A549 (cell line): ENCODE data around the gene TMEM54. TPM values are rescaled to one million over a fixed set of nuclear protein-coding genes. Genes with fewer than 3 reads are reported as not detected.

ENCODE experiments used
- ATAC-seq, 2 experiments: fragments of 200-7000 bp in 1 of 2; fragments of >200 bp in 1 of 2; cut with Nextera tagmentation in 1 of 2; cut with Tn5 transposase in 1 of 2; 3 replicates each; pipeline versions ENCODE4 v1.8.0 to v1.9.1; 2018 to 2020; ENCODE audit warnings: mild to moderate bottlenecking in 1 of 2, moderate library complexity in 1 of 2
- CTCF ChIA-PET: fragments of 300-600 bp; sonication (Branson Sonifier 250); formaldehyde crosslinking; extraction: SDS; loops from one replicate; lab custom pipeline; 2021; ENCODE audit warnings: antibody characterized with exemption, inconsistent platforms; lab: Yijun Ruan, JAX
- POLR2A ChIA-PET: fragments of 350-600 bp; formaldehyde crosslinking; extraction: SDS; loops from one replicate; lab custom pipeline; 2021; ENCODE audit warnings: antibody characterized with exemption, inconsistent platforms; lab: Yijun Ruan, JAX
- DNase-seq, 2 experiments: peaks; one replicate each; pipeline versions ENCODE4 v3.0.0 to v3.0.0-alpha.2; 2011 to 2016; ENCODE audit warnings: low read depth in 1 of 2, low spot score in 1 of 2
- FAIRE-seq: peaks from 2 replicates; lab custom pipeline; 2011; peaks lifted over from hg19 to GRCh38; lab: Jason Lieb, UNC
- H3K27ac ChIP-seq, 2 experiments: fragments of >200 bp; sonication (Bioruptor Twin); formaldehyde crosslinking; 3 replicates each; pipeline ENCODE4 v1.5.1; 2016 to 2017
- H3K4me1 ChIP-seq: fragments of >200 bp; sonication (Bioruptor Twin); formaldehyde crosslinking; 3 replicates; pipeline ENCODE4 v1.6.1; 2016
- H3K4me2 ChIP-seq: fragments of >200 bp; sonication (Bioruptor Twin); formaldehyde crosslinking; 3 replicates; pipeline ENCODE4 v1.6.1; 2016
- H3K4me3 ChIP-seq: fragments of >200 bp; sonication (Bioruptor Twin); formaldehyde crosslinking; 3 replicates; pipeline ENCODE4 v1.5.1; 2016
- H3K9me3 ChIP-seq: fragments of >200 bp; sonication (Bioruptor Twin); formaldehyde crosslinking; 3 replicates; pipeline ENCODE4 v1.6.1; 2016
- BCL3 ChIP-seq: fragments of >200 bp; sonication (Bioruptor Twin); formaldehyde crosslinking; IDR thresholded peaks from 3 replicates; pipeline ENCODE4 v1.6.1; 2016
- CBX2 ChIP-seq: fragments of 200-600 bp; sonication (generic); IDR thresholded peaks from 2 replicates; pipeline ENCODE4 v1.6.1; 2016; ENCODE audit warnings: low read depth, mild to moderate bottlenecking, borderline replicate concordance
- CEBPB ChIP-seq, 2 experiments: fragments of >200 bp in 1 of 2; sonication (Bioruptor Twin) in 1 of 2; formaldehyde crosslinking in 1 of 2; IDR thresholded peaks; 2 replicates each; pipeline ENCODE4 v1.6.1; 2012 to 2016
- CHD2 ChIP-seq: fragments of 150-350 bp; IDR thresholded peaks from 2 replicates; pipeline ENCODE4 v1.6.1; 2014; ENCODE audit warnings: low read length; ENCODE audit not compliant: partially characterized antibody
- CTCF ChIP-seq: fragments of >200 bp; sonication (Bioruptor Twin); formaldehyde crosslinking; IDR thresholded peaks from 3 replicates; pipeline ENCODE4 v1.5.1; 2016
- EHF ChIP-seq: fragments of 250-450 bp; sonication (Bioruptor Pico); IDR thresholded peaks from 2 replicates; pipeline ENCODE4 v1.5.0; 2020; ENCODE audit warnings: mild to moderate bottlenecking
- ELK1 ChIP-seq: fragments of 150-350 bp; IDR thresholded peaks from 2 replicates; pipeline ENCODE4 v1.6.1; 2014; ENCODE audit warnings: low read depth, mild to moderate bottlenecking, low read length
- EP300 ChIP-seq, 2 experiments: fragments of >200 bp; sonication (Bioruptor Twin); formaldehyde crosslinking; IDR thresholded peaks; 2 replicates in 1 of 2; 3 replicates in 1 of 2; pipeline ENCODE4 v1.6.1; 2016 to 2017
- FOSL2 ChIP-seq, 2 experiments: fragments of 450-650 bp in 1 of 2; fragments of >200 bp in 1 of 2; sonication (Bioruptor Twin) in 1 of 2; formaldehyde crosslinking; IDR thresholded peaks; 2 replicates each; pipeline versions ENCODE4 v1.5.0 to v1.6.1; 2016 to 2020; ENCODE audit warnings: mild to moderate bottlenecking in 1 of 2, moderate library complexity in 1 of 2
- FOXS1 ChIP-seq: fragments of 250-450 bp; sonication (Bioruptor Pico); IDR thresholded peaks from 2 replicates; pipeline ENCODE4 v1.5.0; 2020; ENCODE audit warnings: mild to moderate bottlenecking, moderate library complexity
- GATA3 ChIP-seq: IDR thresholded peaks from 2 replicates; pipeline ENCODE4 v1.6.1; 2012; ENCODE audit warnings: borderline replicate concordance
- HES2 ChIP-seq: fragments of >200 bp; sonication (Bioruptor Twin); formaldehyde crosslinking; IDR thresholded peaks from 2 replicates; pipeline ENCODE4 v1.6.1; 2016
- HOXB13 ChIP-seq: fragments of 250-450 bp; sonication (Bioruptor Pico); IDR thresholded peaks from 2 replicates; pipeline ENCODE4 v1.5.0; 2020; ENCODE audit warnings: low read depth, mild to moderate bottlenecking, moderate library complexity
- JUN ChIP-seq, 2 experiments: fragments of >200 bp; sonication (Bioruptor Twin); formaldehyde crosslinking; IDR thresholded peaks; 2 replicates in 1 of 2; 3 replicates in 1 of 2; pipeline ENCODE4 v1.6.1; 2016 to 2017
- MAX ChIP-seq: IDR thresholded peaks from 2 replicates; pipeline ENCODE4 v1.6.1; 2012
- MAZ ChIP-seq: fragments of 150-350 bp; IDR thresholded peaks from 2 replicates; pipeline ENCODE4 v1.6.1; 2014; ENCODE audit warnings: antibody characterized with exemption, low read depth, low read length, borderline replicate concordance
- NFE2L2 ChIP-seq: fragments of 150-350 bp; conservative IDR thresholded peaks from 2 replicates; pipeline ENCODE4 v1.6.1; 2014; ENCODE audit warnings: low read length
- NPAS2 ChIP-seq: fragments of 250-450 bp; sonication (Bioruptor Pico); IDR thresholded peaks from 2 replicates; pipeline ENCODE4 v1.8.0; 2022; ENCODE audit warnings: mild to moderate bottlenecking, moderate library complexity, borderline replicate concordance
- NR3C1 ChIP-seq: fragments of >200 bp; sonication (Bioruptor Twin); formaldehyde crosslinking; IDR thresholded peaks from 3 replicates; pipeline ENCODE4 v1.6.1; 2017
- PHF8 ChIP-seq: fragments of 200-600 bp; sonication (generic); IDR thresholded peaks from 2 replicates; pipeline ENCODE4 v1.6.1; 2016; ENCODE audit warnings: low read depth, mild to moderate bottlenecking, antibody characterized with exemption, moderate library complexity, borderline replicate concordance
- RAD21 ChIP-seq, 2 experiments: fragments of >200 bp in 1 of 2; sonication (Bioruptor Twin) in 1 of 2; formaldehyde crosslinking in 1 of 2; IDR thresholded peaks in 1 of 2; conservative IDR thresholded peaks in 1 of 2; 2 replicates in 1 of 2; 3 replicates in 1 of 2; pipeline ENCODE4 v1.6.1; 2012 to 2018; ENCODE audit warnings: inconsistent platforms in 1 of 2
- RARB ChIP-seq: fragments of 250-450 bp; sonication (Bioruptor Pico); IDR thresholded peaks from 2 replicates; pipeline ENCODE4 v1.8.0; 2021; ENCODE audit warnings: mild to moderate bottlenecking, moderate library complexity
- RNF2 ChIP-seq: fragments of 200-600 bp; sonication (generic); IDR thresholded peaks from 2 replicates; pipeline ENCODE4 v1.6.1; 2016; ENCODE audit warnings: low read depth, mild to moderate bottlenecking, antibody characterized with exemption, moderate library complexity, borderline replicate concordance
- SMC3 ChIP-seq: fragments of >200 bp; sonication (Bioruptor Twin); formaldehyde crosslinking; IDR thresholded peaks from 3 replicates; pipeline ENCODE4 v1.6.1; 2018; ENCODE audit warnings: inconsistent platforms
- SREBF2 ChIP-seq: fragments of 450-650 bp; IDR thresholded peaks from 2 replicates; pipeline ENCODE4 v1.6.1; 2014; ENCODE audit warnings: mild to moderate bottlenecking, moderate library complexity
- TFCP2L1 ChIP-seq: fragments of 250-450 bp; sonication (Bioruptor Pico); IDR thresholded peaks from 2 replicates; pipeline ENCODE4 v1.5.0; 2021; ENCODE audit warnings: mild to moderate bottlenecking
- ZC3H11A ChIP-seq: fragments of 450-650 bp; IDR thresholded peaks from 2 replicates; pipeline ENCODE4 v1.6.1; 2014; ENCODE audit warnings: antibody characterized with exemption, mild to moderate bottlenecking
- ZNF302 ChIP-seq: fragments of 250-450 bp; sonication (Bioruptor Pico); IDR thresholded peaks from 2 replicates; pipeline ENCODE4 v1.9.0; 2021; ENCODE audit warnings: inconsistent platforms, mild to moderate bottlenecking, moderate library complexity
- WGBS: methylation state at CpG from one replicate; pipeline ENCODE4 v1.1.6; 2017; ENCODE audit errors: missing lambda C conversion rate; 5-methylcytosine and 5-hydroxymethylcytosine counted together
- polyA plus RNA-seq, 4 experiments: library from polyadenylated mRNA; depleted of rRNA in 3 of 4; stranded (reverse); fragments of >200 nt; fragmentation: RNase III in 1 of 4; extraction: RNeasy Plus Mini Kit Qiagen cat#74134 plus additional on column Dnase treatment in 1 of 4; gene quantifications; 2 replicates in 3 of 4; 3 replicates in 1 of 4; pipeline ENCODE4 v1.2.3, GENCODE V29; 2011 to 2017

Gene TMEM54
- polyA plus RNA-seq, 2 of the 4 experiments (the other 2 are of a cell fraction) = 22.1 to 29.7 TPM

- DNase-seq (peak; percentile 34 to 54), ATAC-seq (peak; percentile 64 to 85), FAIRE-seq (no peak)
- no peak overlapping the region for H3K4me2 ChIP-seq
- no peak overlapping the region for H3K4me3 ChIP-seq
- no peak overlapping the region for H3K27ac ChIP-seq
- H3K4me1 ChIP-seq = no peaks in the 10 kb centered on the region
- ChIA-PET POLR2A (no interaction called here), CTCF (interaction anchor here (0.5 to 3.9 kb wide), 23 partner anchors 9 to 659 kb away, joined by 3 to 40 read pairs (median 4); partner anchors contain the start of gene HPCA)
- WGBS = 80% methylated on average over 5 of the region's 16 CpGs
- no peaks in the 10 kb centered on the region for H3K9me3 ChIP-seq
- 0 out of 2 replicates have a peak, but pooled peaks have one; percentile 20 for TF ChIP-seq MAX
- no peak for TF ChIP-seq CBX2
- TF ChIP-seq CHD2 = no peak
- TF ChIP-seq ELK1 = no peak
- peak; percentile 52 for TF ChIP-seq CTCF
- no peak for TF ChIP-seq ZC3H11A
- no peak for TF ChIP-seq FOXS1 (CRISPR knock-in tag)
- no peak for TF ChIP-seq NPAS2 (CRISPR knock-in tag)
- TF ChIP-seq RARB (CRISPR knock-in tag) = no peak
- no peak for TF ChIP-seq TFCP2L1 (CRISPR knock-in tag)
- TF ChIP-seq PHF8 = no peak
- TF ChIP-seq BCL3 = no peak
- TF ChIP-seq RAD21 (conservative IDR thresholded peaks at IDR 0.05 in 1 of 2, IDR thresholded peaks at IDR 0.05 in 1 of 2) = peak; percentile 43 to 55; a peak in 4 of 5 replicates
- TF ChIP-seq NFE2L2 = no peak
- peak; percentile 56 for TF ChIP-seq SMC3
These were observed 24.6 kb downstream of the TMEM54 start for GRCh38 chr1:32876341-32877210.

GRCh38 chr1:32874860-32875752 lies 26.1 kb downstream of the TMEM54 start:
- no peak for FAIRE-seq
- Histone ChIP-seq H3K4me1 (0 out of 3 replicates have a peak, but pooled peaks cover 2% of the 10 kb centered on the region), H3K4me3 (no peak overlapping the region), H3K27ac (no peak overlapping the region), H3K4me2 (no peak overlapping the region), H3K9me3 (no peaks in the 10 kb centered on the region)
- no peak for DNase-seq
- WGBS = 45% methylated on average over 5 of the region's 5 CpGs
- ChIA-PET POLR2A (no interaction called here), CTCF (interaction anchor here (1.0 to 3.9 kb wide), 14 partner anchors 9 to 474 kb away, joined by 3 to 40 read pairs (median 5); partner anchors contain the start of gene HPCA)
- TF ChIP-seq EHF (no peak), RNF2 (no peak), FOSL2 (IDR thresholded peaks at IDR 0.05) (no peak), FOSL2 (CRISPR knock-in tag; IDR thresholded peaks at IDR 0.05) (no peak), HES2 (no peak), ZNF302 (CRISPR knock-in tag) (no peak), CEBPB (IDR thresholded peaks at IDR 0.05) (no peak), MAX (no peak), GATA3 (no peak), NPAS2 (CRISPR knock-in tag) (no peak), MAZ (no peak), PHF8 (no peak), SMC3 (no peak), HOXB13 (CRISPR knock-in tag) (no peak), EP300 (IDR thresholded peaks at IDR 0.05) (no peak), SREBF2 (no peak), NR3C1 (no peak), JUN (IDR thresholded peaks at IDR 0.05) (no peak), NFE2L2 (no peak)
- ATAC-seq = no peak
